GM18520 (cell line): ENCODE measurements around the gene SVOP.

Experiments used
- ATAC-seq: cut with Tn5 transposase; IDR thresholded peaks from one replicate; pipeline ENCODE4 v1.9.1; 2021; ENCODE audit not compliant: unreplicated experiment

Gene SVOP

GRCh38 chr12:108858311-108859074 lies 162.4 kb downstream of the SVOP start:
- ATAC-seq: no peak
